ENCODE results near the gene SMIM43.

The SMIM43 gene

DNA sequence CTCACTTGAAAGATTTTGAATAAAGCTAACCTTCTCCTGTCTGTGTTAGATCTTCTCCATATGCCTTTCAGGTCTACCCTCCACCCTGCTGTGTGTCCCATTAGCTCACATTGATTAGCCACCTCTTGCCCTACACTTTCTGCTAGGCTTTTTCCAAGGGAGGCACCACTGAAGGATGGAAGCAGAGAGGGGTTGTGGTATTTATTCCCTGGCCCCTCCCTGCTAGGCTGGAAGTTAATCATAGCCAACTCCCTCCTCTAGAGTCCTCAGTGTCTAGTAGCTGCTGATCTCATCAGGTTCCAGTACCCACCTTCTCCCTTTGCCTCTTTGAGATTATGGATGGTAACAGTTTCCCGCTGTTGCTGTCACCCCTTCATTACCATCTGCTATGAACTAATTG is 8.9 kb upstream of the SMIM43 start:
- TF ChIP-seq NFIC (IDR thresholded peaks at IDR 0.05) = no peak
- TF ChIP-seq FOXM1 (IDR thresholded peaks at IDR 0.05; ENCODE audit: borderline replicate concordance, low read depth) = no peak
- no peak for TF ChIP-seq REST (IDR thresholded peaks at IDR 0.05; ENCODE audit: low read depth)
- TF ChIP-seq RAD21 (IDR thresholded peaks at IDR 0.05; ENCODE audit: low read depth) = no peak
- no peak for TF ChIP-seq EP300 (IDR thresholded peaks at IDR 0.05; ENCODE audit: borderline replicate concordance)
- no peak for TF ChIP-seq ZBTB7A (IDR thresholded peaks at IDR 0.05; ENCODE audit: low read depth)
- TF ChIP-seq EGR1 (IDR thresholded peaks at IDR 0.05) = no peak
- TF ChIP-seq, protein P1, sequence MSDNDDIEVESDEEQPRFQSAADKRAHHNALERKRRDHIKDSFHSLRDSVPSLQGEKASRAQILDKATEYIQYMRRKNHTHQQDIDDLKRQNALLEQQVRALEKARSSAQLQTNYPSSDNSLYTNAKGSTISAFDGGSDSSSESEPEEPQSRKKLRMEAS (IDR thresholded peaks at IDR 0.05) = no peak
- no peak for TF ChIP-seq TEAD4 (IDR thresholded peaks at IDR 0.05)
- TF ChIP-seq CREB1 (IDR thresholded peaks at IDR 0.05; ENCODE audit: low read depth) = no peak
- TF ChIP-seq TAF1 (IDR thresholded peaks at IDR 0.05; ENCODE audit: low read depth) = no peak
- no peak for TF ChIP-seq CEBPB (IDR thresholded peaks at IDR 0.05)
- TF ChIP-seq USF1 (IDR thresholded peaks at IDR 0.05) = no peak
- no peak for TF ChIP-seq YY1 (IDR thresholded peaks at IDR 0.05; ENCODE audit: low read depth)
- TF ChIP-seq TCF12 (IDR thresholded peaks at IDR 0.05; ENCODE audit: low read depth) = no peak

DNA sequence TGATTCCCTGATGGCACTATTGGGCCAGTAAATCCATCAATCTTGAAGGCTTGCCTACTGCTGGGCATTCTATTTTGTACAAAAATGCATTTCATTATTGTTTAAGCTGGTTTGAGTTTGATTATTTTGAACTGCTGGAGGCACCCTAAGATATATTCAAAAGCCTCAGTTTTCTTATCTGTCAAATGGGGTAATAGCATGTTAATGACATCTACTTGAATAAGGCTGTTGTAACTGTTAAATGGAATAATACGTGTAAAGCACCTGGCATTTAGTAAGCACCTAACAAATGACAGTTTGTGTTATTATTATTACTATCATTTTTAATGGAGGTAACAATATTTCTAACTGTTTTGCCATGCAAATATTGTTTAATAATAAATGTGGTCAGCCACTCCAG is 6.9 kb upstream of the SMIM43 start:
- TF ChIP-seq REST (IDR thresholded peaks at IDR 0.05; ENCODE audit: low read depth) (no peak), FOXM1 (IDR thresholded peaks at IDR 0.05; ENCODE audit: borderline replicate concordance, low read depth) (no peak), ZBTB7A (IDR thresholded peaks at IDR 0.05; ENCODE audit: low read depth) (no peak), EP300 (IDR thresholded peaks at IDR 0.05; ENCODE audit: borderline replicate concordance) (no peak), TCF12 (IDR thresholded peaks at IDR 0.05; ENCODE audit: low read depth) (no peak), TEAD4 (IDR thresholded peaks at IDR 0.05) (no peak), RAD21 (IDR thresholded peaks at IDR 0.05; ENCODE audit: low read depth) (no peak), TAF1 (IDR thresholded peaks at IDR 0.05; ENCODE audit: low read depth) (no peak), NFIC (IDR thresholded peaks at IDR 0.05) (no peak), EGR1 (IDR thresholded peaks at IDR 0.05) (no peak), USF1 (IDR thresholded peaks at IDR 0.05) (no peak)
- TF ChIP-seq, protein P1 (IDR thresholded peaks at IDR 0.05) = no peak

GRCh38 chr4:121769341-121769740 is 4.4 kb upstream of the SMIM43 start:
- TF ChIP-seq TCF12 (IDR thresholded peaks at IDR 0.05; ENCODE audit: low read depth) (no peak), NFIC (IDR thresholded peaks at IDR 0.05) (no peak)
- TF ChIP-seq, protein P1 (IDR thresholded peaks at IDR 0.05) = no peak

DNA sequence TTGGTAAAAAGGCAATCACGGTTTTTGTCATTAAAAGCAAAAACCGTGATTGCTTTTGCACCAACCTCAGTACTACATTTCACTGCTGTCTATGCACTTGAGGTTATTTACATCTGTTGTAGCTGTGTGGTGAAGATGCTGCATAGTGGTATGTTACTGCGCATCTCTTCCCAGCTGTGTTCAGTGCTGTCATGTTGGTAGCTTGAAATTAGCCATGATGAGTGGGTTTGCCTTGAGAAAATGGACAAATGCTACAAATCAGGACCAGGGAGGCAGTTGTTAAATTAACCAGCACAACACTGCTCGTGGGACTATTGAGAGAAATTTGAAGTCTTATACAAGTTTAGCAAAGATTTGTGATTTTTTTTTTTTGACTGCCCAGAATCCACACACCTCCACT is 2.2 kb upstream of the SMIM43 start:
- TF ChIP-seq EGR1 (IDR thresholded peaks at IDR 0.05) = no peak
- TF ChIP-seq, protein P1 (IDR thresholded peaks at IDR 0.05) = no peak
- no peak for TF ChIP-seq ZBTB7A (IDR thresholded peaks at IDR 0.05; ENCODE audit: low read depth)
- no peak for TF ChIP-seq CREB1 (IDR thresholded peaks at IDR 0.05; ENCODE audit: low read depth)
- no peak for TF ChIP-seq TAF1 (IDR thresholded peaks at IDR 0.05; ENCODE audit: low read depth)
- TF ChIP-seq REST (IDR thresholded peaks at IDR 0.05; ENCODE audit: low read depth) = no peak
- TF ChIP-seq RAD21 (IDR thresholded peaks at IDR 0.05; ENCODE audit: low read depth) = no peak
- no peak for TF ChIP-seq YY1 (IDR thresholded peaks at IDR 0.05; ENCODE audit: low read depth)
- no peak for TF ChIP-seq NFIC (IDR thresholded peaks at IDR 0.05)
- no peak for TF ChIP-seq USF1 (IDR thresholded peaks at IDR 0.05)
- no peak for TF ChIP-seq TCF12 (IDR thresholded peaks at IDR 0.05; ENCODE audit: low read depth)
- TF ChIP-seq TEAD4 (IDR thresholded peaks at IDR 0.05) = no peak
- no peak for TF ChIP-seq EP300 (IDR thresholded peaks at IDR 0.05; ENCODE audit: borderline replicate concordance)
- TF ChIP-seq CEBPB (IDR thresholded peaks at IDR 0.05) = no peak
- TF ChIP-seq FOXM1 (IDR thresholded peaks at IDR 0.05; ENCODE audit: borderline replicate concordance, low read depth) = no peak
